ENCODE measurements around the gene NOS3. TPM values are rescaled to one million over a fixed set of nuclear protein-coding genes. Genes with fewer than 3 reads are reported as not detected.

The NOS3 gene
- total and polyA plus RNA-seq, 9 of the 15 experiments (the other 6 are each of a cell fraction or from before 2014, with no cell fraction given), result 1.1 to 121 (median 23.6) TPM

DNA sequence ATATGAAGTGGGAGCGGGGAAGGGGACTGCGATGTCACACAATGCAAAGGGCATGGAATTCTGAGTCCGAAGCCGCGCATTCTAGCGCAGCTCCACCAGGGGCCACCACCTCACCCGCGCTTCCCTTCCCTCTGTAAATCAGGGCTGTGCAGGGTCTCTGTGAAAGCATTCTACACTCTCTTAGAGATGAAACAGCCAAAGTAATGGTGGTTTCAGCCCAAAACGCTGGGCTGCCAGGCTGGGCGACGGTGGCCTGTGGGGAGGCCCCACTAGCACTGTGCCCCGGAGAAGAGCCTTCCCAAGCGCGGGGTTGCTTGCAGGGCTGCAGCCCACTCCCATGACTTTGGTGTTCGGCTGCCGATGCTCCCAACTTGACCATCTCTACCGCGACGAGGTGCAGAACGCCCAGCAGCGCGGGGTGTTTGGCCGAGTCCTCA, 22.1 kb downstream of the NOS3 start (continued):
- TF ChIP-seq, protein P1, sequence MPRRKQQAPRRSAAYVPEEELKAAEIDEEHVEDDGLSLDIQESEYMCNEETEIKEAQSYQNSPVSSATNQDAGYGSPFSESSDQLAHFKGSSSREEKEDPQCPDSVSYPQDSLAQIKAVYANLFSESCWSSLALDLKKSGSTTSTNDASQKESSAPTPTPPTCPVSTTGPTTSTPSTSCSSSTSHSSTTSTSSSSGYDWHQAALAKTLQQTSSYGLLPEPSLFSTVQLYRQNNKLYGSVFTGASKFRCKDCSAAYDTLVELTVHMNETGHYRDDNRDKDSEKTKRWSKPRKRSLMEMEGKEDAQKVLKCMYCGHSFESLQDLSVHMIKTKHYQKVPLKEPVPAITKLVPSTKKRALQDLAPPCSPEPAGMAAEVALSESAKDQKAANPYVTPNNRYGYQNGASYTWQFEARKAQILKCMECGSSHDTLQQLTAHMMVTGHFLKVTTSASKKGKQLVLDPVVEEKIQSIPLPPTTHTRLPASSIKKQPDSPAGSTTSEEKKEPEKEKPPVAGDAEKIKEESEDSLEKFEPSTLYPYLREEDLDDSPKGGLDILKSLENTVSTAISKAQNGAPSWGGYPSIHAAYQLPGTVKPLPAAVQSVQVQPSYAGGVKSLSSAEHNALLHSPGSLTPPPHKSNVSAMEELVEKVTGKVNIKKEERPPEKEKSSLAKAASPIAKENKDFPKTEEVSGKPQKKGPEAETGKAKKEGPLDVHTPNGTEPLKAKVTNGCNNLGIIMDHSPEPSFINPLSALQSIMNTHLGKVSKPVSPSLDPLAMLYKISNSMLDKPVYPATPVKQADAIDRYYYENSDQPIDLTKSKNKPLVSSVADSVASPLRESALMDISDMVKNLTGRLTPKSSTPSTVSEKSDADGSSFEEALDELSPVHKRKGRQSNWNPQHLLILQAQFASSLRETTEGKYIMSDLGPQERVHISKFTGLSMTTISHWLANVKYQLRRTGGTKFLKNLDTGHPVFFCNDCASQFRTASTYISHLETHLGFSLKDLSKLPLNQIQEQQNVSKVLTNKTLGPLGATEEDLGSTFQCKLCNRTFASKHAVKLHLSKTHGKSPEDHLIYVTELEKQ (CRISPR knock-in tag; IDR thresholded peaks at IDR 0.05), result 0 out of 2 replicates have a peak, but pooled peaks have one; percentile 36
- TF ChIP-seq RFX1 (IDR thresholded peaks at IDR 0.05) (no peak), SRSF1 (IDR thresholded peaks at IDR 0.05; ENCODE audit: low read depth, low read length) (no peak), ATF7 (IDR thresholded peaks at IDR 0.05) (no peak), CBX3 (IDR thresholded peaks at IDR 0.05; ENCODE audit: borderline replicate concordance in 1 of 2, low read length in 2 of 2) (peak in 1 of 2 experiments; percentile 41; a peak in 1 of 3 replicates), ZNF778 (CRISPR knock-in tag; IDR thresholded peaks at IDR 0.05) (no peak), RAD21 (CRISPR knock-in tag; conservative IDR thresholded peaks at IDR 0.05 in 1 of 2, IDR thresholded peaks at IDR 0.05 in 1 of 2) (peak; percentile 64 to 76), KAT2B (IDR thresholded peaks at IDR 0.05; ENCODE audit: low read depth, low read length) (no peak), RHOXF2B (CRISPR knock-in tag; conservative IDR thresholded peaks at IDR 0.05) (no peak)
- TF ChIP-seq, protein P2, sequence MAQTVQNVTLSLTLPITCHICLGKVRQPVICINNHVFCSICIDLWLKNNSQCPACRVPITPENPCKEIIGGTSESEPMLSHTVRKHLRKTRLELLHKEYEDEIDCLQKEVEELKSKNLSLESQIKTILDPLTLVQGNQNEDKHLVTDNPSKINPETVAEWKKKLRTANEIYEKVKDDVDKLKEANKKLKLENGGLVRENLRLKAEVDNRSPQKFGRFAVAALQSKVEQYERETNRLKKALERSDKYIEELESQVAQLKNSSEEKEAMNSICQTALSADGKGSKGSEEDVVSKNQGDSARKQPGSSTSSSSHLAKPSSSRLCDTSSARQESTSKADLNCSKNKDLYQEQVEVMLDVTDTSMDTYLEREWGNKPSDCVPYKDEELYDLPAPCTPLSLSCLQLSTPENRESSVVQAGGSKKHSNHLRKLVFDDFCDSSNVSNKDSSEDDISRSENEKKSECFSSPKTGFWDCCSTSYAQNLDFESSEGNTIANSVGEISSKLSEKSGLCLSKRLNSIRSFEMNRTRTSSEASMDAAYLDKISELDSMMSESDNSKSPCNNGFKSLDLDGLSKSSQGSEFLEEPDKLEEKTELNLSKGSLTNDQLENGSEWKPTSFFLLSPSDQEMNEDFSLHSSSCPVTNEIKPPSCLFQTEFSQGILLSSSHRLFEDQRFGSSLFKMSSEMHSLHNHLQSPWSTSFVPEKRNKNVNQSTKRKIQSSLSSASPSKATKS (CRISPR knock-in tag; IDR thresholded peaks at IDR 0.05), result no peak
- TF ChIP-seq, protein P3, sequence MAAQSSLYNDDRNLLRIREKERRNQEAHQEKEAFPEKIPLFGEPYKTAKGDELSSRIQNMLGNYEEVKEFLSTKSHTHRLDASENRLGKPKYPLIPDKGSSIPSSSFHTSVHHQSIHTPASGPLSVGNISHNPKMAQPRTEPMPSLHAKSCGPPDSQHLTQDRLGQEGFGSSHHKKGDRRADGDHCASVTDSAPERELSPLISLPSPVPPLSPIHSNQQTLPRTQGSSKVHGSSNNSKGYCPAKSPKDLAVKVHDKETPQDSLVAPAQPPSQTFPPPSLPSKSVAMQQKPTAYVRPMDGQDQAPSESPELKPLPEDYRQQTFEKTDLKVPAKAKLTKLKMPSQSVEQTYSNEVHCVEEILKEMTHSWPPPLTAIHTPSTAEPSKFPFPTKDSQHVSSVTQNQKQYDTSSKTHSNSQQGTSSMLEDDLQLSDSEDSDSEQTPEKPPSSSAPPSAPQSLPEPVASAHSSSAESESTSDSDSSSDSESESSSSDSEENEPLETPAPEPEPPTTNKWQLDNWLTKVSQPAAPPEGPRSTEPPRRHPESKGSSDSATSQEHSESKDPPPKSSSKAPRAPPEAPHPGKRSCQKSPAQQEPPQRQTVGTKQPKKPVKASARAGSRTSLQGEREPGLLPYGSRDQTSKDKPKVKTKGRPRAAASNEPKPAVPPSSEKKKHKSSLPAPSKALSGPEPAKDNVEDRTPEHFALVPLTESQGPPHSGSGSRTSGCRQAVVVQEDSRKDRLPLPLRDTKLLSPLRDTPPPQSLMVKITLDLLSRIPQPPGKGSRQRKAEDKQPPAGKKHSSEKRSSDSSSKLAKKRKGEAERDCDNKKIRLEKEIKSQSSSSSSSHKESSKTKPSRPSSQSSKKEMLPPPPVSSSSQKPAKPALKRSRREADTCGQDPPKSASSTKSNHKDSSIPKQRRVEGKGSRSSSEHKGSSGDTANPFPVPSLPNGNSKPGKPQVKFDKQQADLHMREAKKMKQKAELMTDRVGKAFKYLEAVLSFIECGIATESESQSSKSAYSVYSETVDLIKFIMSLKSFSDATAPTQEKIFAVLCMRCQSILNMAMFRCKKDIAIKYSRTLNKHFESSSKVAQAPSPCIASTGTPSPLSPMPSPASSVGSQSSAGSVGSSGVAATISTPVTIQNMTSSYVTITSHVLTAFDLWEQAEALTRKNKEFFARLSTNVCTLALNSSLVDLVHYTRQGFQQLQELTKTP (IDR thresholded peaks at IDR 0.05; ENCODE audit: low read depth in 1 of 2, partially characterized antibody in 2 of 2), result no peak
- TF ChIP-seq, protein P4, sequence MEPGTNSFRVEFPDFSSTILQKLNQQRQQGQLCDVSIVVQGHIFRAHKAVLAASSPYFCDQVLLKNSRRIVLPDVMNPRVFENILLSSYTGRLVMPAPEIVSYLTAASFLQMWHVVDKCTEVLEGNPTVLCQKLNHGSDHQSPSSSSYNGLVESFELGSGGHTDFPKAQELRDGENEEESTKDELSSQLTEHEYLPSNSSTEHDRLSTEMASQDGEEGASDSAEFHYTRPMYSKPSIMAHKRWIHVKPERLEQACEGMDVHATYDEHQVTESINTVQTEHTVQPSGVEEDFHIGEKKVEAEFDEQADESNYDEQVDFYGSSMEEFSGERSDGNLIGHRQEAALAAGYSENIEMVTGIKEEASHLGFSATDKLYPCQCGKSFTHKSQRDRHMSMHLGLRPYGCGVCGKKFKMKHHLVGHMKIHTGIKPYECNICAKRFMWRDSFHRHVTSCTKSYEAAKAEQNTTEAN (CRISPR knock-in tag; IDR thresholded peaks at IDR 0.05), result no peak
- TF ChIP-seq, protein P5, sequence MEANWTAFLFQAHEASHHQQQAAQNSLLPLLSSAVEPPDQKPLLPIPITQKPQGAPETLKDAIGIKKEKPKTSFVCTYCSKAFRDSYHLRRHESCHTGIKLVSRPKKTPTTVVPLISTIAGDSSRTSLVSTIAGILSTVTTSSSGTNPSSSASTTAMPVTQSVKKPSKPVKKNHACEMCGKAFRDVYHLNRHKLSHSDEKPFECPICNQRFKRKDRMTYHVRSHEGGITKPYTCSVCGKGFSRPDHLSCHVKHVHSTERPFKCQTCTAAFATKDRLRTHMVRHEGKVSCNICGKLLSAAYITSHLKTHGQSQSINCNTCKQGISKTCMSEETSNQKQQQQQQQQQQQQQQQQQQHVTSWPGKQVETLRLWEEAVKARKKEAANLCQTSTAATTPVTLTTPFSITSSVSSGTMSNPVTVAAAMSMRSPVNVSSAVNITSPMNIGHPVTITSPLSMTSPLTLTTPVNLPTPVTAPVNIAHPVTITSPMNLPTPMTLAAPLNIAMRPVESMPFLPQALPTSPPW (CRISPR knock-in tag; IDR thresholded peaks at IDR 0.05), result peak; percentile 14; the same call in 1 of the 2 replicates
- TF ChIP-seq, protein P6, sequence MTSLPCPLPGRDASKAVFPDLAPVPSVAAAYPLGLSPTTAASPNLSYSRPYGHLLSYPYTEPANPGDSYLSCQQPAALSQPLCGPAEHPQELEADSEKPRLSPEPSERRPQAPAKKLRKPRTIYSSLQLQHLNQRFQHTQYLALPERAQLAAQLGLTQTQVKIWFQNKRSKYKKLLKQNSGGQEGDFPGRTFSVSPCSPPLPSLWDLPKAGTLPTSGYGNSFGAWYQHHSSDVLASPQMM (CRISPR knock-in tag; IDR thresholded peaks at IDR 0.05), result no peak

Data from K562 (cell line).